Left lung (tissue), 10 donors: ENCODE results near the gene FAM120B. TPM values are rescaled to one million over a fixed set of nuclear protein-coding genes. Genes with fewer than 3 reads are reported as not detected.

Experiments
- ATAC-seq: fragments of 200-7000 bp; cut with Tn5 transposase; one replicate; pipeline ENCODE4 v1.9.1; 2020; ENCODE audit warnings: moderate library complexity
- DNase-seq, 4 donors: peaks; one replicate each; pipeline ENCODE4 v3.0.0-alpha.2; 2013 to 2020
- H3K27ac ChIP-seq, 2 donors: fragments of 200-600 bp; sonication (generic) in 1 of 2; one replicate each; pipeline versions ENCODE4 v1.5.0 to v1.8.0; 2020 to 2021
- H3K27me3 ChIP-seq, 2 donors: fragments of 200-600 bp; sonication (generic) in 1 of 2; one replicate each; pipeline versions ENCODE4 v1.5.0 to v1.8.0; 2020 to 2021
- H3K36me3 ChIP-seq, 2 donors: fragments of 200-600 bp; sonication (generic) in 1 of 2; one replicate each; pipeline versions ENCODE4 v1.5.0 to v1.8.0; 2020 to 2021
- H3K4me1 ChIP-seq, 2 donors: fragments of 200-600 bp; one replicate each; pipeline ENCODE4 v1.8.0; 2021
- H3K4me3 ChIP-seq, 2 donors: fragments of 200-600 bp; sonication (generic) in 1 of 2; one replicate each; pipeline versions ENCODE4 v1.5.0 to v1.8.0; 2020 to 2021; ENCODE audit warnings: mild to moderate bottlenecking in 1 of 2
- H3K9me3 ChIP-seq, 2 donors: fragments of 200-600 bp; sonication (generic) in 1 of 2; one replicate each; pipeline versions ENCODE4 v1.5.0 to v1.8.0; 2020 to 2021
- CTCF ChIP-seq, 2 donors: fragments of 200-600 bp; sonication (generic) in 1 of 2; IDR thresholded peaks; one replicate each; pipeline versions ENCODE4 v1.5.0 to v1.8.0; 2021; ENCODE audit warnings: antibody characterized with exemption in 2 of 2
- intact Hi-C, 2 donors: fragments of 100-400 bp; cut with DNase I; formaldehyde crosslinking; loops; one replicate each; pipeline versions ENCODE4 v1.11.2 to v1.14.2; 2022
- polyA plus RNA-seq, 6 donors: library from polyadenylated mRNA; unstranded; fragments of 120-200 nt; gene quantifications; one replicate each; pipeline ENCODE4 v1.2.1, GENCODE V29; 2013; ENCODE audit not compliant: insufficient read length in 6 of 6
- total RNA-seq, 2 donors: library from RNA; stranded (reverse); fragmentation: NEBNext Ultra II Directional; extraction: Animal tissue kit (Norgen Biotek cat#: 25700); gene quantifications; one replicate each; pipeline ENCODE4 v1.2.1, GENCODE V29; 2021
- donor health status: DM: no; HTN: yes; CAD: no.
- donor health status: DM: no; HTN: no; CAD: no.

FAM120B gene
- total and polyA plus RNA-seq, 8 donors: 26.6 to 37.7 (median 35.5) TPM

- H3K9me3 ChIP-seq: no peaks in the 10 kb centered on the region
- no peak overlapping the region for H3K4me3 ChIP-seq
- no peak for TF ChIP-seq CTCF (IDR thresholded peaks at IDR 0.05)
- DNase-seq: peak in 1 of 4 donors; percentile 31
- peaks cover 0 to 25% of the 10 kb centered on the region in 2 donors for H3K27me3 ChIP-seq
- intact Hi-C loops: no loop called here
- no peak for ATAC-seq
- H3K4me1 ChIP-seq: no peaks in the 10 kb centered on the region
- H3K27ac ChIP-seq: no peak overlapping the region
- no peaks in the 10 kb centered on the region for H3K36me3 ChIP-seq
Observed at GRCh38 chr6:170424604-170425126, 118.1 kb downstream of the FAM120B start.

GRCh38 chr6:170429450-170429849 lies 122.9 kb downstream of the FAM120B start:
- DNase-seq (no peak), ATAC-seq (no peak)
- no peak overlapping the region for H3K27ac ChIP-seq
- H3K36me3 ChIP-seq: no peaks in the 10 kb centered on the region
- H3K4me3 ChIP-seq: no peak overlapping the region
- peaks cover 0 to 20% of the 10 kb centered on the region in 2 donors for H3K27me3 ChIP-seq
- H3K4me1 ChIP-seq: no peaks in the 10 kb centered on the region
- intact Hi-C loops: no loop called here
- no peaks in the 10 kb centered on the region for H3K9me3 ChIP-seq
- TF ChIP-seq CTCF (IDR thresholded peaks at IDR 0.05): no peak

- Histone ChIP-seq H3K27ac (no peak overlapping the region), H3K9me3 (no peaks in the 10 kb centered on the region), H3K4me1 (peaks cover 4 to 7% of the 10 kb centered on the region in 2 donors), H3K27me3 (peaks cover 0 to 16% of the 10 kb centered on the region in 2 donors), H3K4me3 (no peak overlapping the region), H3K36me3 (no peaks in the 10 kb centered on the region)
- ATAC-seq (no peak), DNase-seq (peak in 1 of 4 donors; percentile 37)
- TF ChIP-seq CTCF (IDR thresholded peaks at IDR 0.05): no peak
- intact Hi-C loops: no loop called here
Observed at GRCh38 chr6:170433163-170434116, 126.9 kb downstream of the FAM120B start.

- Histone ChIP-seq H3K4me1 (peaks cover 4 to 7% of the 10 kb centered on the region in 2 donors), H3K36me3 (no peaks in the 10 kb centered on the region), H3K9me3 (no peaks in the 10 kb centered on the region), H3K27ac (no peak overlapping the region), H3K27me3 (peaks cover 0 to 16% of the 10 kb centered on the region in 2 donors), H3K4me3 (no peak overlapping the region)
- no peak for ATAC-seq
- intact Hi-C loops: no loop called here
- no peak for TF ChIP-seq CTCF (IDR thresholded peaks at IDR 0.05)
- DNase-seq: peak in 1 of 4 donors; percentile 29
Observed at GRCh38 chr6:170434117-170434820, 127.7 kb downstream of the FAM120B start.

GRCh38 chr6:170434821-170435155 lies 128.2 kb downstream of the FAM120B start:
- Histone ChIP-seq H3K4me3 (no peak overlapping the region), H3K4me1 (peaks cover 4 to 7% of the 10 kb centered on the region in 2 donors), H3K27ac (no peak overlapping the region), H3K36me3 (no peaks in the 10 kb centered on the region), H3K9me3 (no peaks in the 10 kb centered on the region), H3K27me3 (peaks cover 0 to 16% of the 10 kb centered on the region in 2 donors)
- ATAC-seq (no peak), DNase-seq (peak in 1 of 4 donors; percentile 72)
- intact Hi-C loops: no loop called here
- TF ChIP-seq CTCF (IDR thresholded peaks at IDR 0.05): no peak
